Peyer's patch (tissue), 4 donors: ENCODE results near the gene WNT1. TPM values are rescaled to one million over a fixed set of nuclear protein-coding genes. Genes with fewer than 3 reads are reported as not detected.

Experiments
- DNase-seq, 3 donors: peaks; one replicate each; pipeline ENCODE4 v3.0.0-alpha.2; 2017 to 2019
- H3K27ac ChIP-seq, 4 donors: fragments of 200-600 bp; sonication (generic); one replicate each; pipeline ENCODE4 v1.5.1; 2016 to 2019
- H3K27me3 ChIP-seq, 2 donors: fragments of 200-600 bp; sonication (generic); one replicate each; pipeline ENCODE4 v1.5.1; 2019
- H3K36me3 ChIP-seq, 3 donors: fragments of 200-600 bp; sonication (generic); one replicate each; pipeline ENCODE4 v1.5.1; 2016 to 2019
- H3K4me1 ChIP-seq, 4 donors: fragments of 200-600 bp; sonication (generic); one replicate each; pipeline ENCODE4 v1.5.1; 2016 to 2019
- H3K4me3 ChIP-seq, 4 donors: fragments of 200-600 bp; sonication (generic); 1 replicate in 3 of 4; 2 replicates in 1 of 4; pipeline ENCODE4 v1.5.1; 2016 to 2019; ENCODE audit warnings: mild to moderate bottlenecking in 1 of 4
- H3K9me3 ChIP-seq, 4 donors: fragments of 200-600 bp; sonication (generic); one replicate each; pipeline ENCODE4 v1.5.1; 2016 to 2019; ENCODE audit warnings: mild to moderate bottlenecking in 1 of 4
- POLR2A ChIP-seq, 2 donors: fragments of 450-650 bp; IDR thresholded peaks; one replicate each; pipeline ENCODE4 v1.5.1; 2017; ENCODE audit warnings: antibody characterized with exemption in 2 of 2, mild to moderate bottlenecking in 2 of 2, moderate library complexity in 2 of 2
- total RNA-seq, 4 donors: library from RNA; depleted of rRNA; stranded (reverse); fragments of >200 nt; gene quantifications; one replicate each; pipeline ENCODE4 v1.1.0, GENCODE V29; 2016
- TF ChIP-seq, protein P1 (sequence below), 6 experiments: fragments of 450-650 bp in 4 of 6; fragments of 200-600 bp in 2 of 6; sonication (generic) in 1 of 6; IDR thresholded peaks; one replicate each; pipeline ENCODE4 v1.5.1; 2017 to 2019; ENCODE audit warnings: antibody characterized with exemption in 6 of 6, mild to moderate bottlenecking in 3 of 6, moderate library complexity in 1 of 6

The WNT1 gene
- total RNA-seq, 4 donors from 2014 or later: not detected

DNA sequence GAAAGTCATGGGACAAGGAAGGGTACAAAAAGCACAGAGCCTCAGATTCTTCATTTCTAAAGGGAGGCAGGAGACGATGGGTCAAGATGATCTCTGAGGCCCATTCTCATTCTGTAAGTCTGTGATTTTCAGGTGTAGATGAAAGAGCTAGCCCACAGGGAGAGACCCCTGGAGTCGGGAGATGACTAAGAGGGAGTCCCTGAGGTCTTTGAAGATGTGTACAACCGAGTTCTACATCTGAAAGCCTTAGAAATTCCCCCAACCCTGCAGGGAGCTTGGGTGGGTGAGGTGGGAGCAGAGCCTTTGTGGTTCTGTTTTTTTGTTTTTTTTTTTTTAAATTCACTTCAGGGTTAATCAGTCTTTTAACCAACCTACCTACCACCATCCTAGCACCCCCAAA lies 9.7 kb upstream of the WNT1 start:
- Histone ChIP-seq H3K9me3 (no peaks in the 10 kb centered on the region), H3K4me3 (no peak overlapping the region), H3K27ac (no peak overlapping the region), H3K36me3 (no peaks in the 10 kb centered on the region), H3K4me1 (peaks cover 0 to 27% (median 20%) of the 10 kb centered on the region in 4 donors), H3K27me3 (peaks cover 0 to 36% of the 10 kb centered on the region in 2 donors)
- DNase-seq: no peak
- no peak for TF ChIP-seq POLR2A (IDR thresholded peaks at IDR 0.05)
- TF ChIP-seq, protein P1, sequence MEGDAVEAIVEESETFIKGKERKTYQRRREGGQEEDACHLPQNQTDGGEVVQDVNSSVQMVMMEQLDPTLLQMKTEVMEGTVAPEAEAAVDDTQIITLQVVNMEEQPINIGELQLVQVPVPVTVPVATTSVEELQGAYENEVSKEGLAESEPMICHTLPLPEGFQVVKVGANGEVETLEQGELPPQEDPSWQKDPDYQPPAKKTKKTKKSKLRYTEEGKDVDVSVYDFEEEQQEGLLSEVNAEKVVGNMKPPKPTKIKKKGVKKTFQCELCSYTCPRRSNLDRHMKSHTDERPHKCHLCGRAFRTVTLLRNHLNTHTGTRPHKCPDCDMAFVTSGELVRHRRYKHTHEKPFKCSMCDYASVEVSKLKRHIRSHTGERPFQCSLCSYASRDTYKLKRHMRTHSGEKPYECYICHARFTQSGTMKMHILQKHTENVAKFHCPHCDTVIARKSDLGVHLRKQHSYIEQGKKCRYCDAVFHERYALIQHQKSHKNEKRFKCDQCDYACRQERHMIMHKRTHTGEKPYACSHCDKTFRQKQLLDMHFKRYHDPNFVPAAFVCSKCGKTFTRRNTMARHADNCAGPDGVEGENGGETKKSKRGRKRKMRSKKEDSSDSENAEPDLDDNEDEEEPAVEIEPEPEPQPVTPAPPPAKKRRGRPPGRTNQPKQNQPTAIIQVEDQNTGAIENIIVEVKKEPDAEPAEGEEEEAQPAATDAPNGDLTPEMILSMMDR (IDR thresholded peaks at IDR 0.05): no peak

DNA sequence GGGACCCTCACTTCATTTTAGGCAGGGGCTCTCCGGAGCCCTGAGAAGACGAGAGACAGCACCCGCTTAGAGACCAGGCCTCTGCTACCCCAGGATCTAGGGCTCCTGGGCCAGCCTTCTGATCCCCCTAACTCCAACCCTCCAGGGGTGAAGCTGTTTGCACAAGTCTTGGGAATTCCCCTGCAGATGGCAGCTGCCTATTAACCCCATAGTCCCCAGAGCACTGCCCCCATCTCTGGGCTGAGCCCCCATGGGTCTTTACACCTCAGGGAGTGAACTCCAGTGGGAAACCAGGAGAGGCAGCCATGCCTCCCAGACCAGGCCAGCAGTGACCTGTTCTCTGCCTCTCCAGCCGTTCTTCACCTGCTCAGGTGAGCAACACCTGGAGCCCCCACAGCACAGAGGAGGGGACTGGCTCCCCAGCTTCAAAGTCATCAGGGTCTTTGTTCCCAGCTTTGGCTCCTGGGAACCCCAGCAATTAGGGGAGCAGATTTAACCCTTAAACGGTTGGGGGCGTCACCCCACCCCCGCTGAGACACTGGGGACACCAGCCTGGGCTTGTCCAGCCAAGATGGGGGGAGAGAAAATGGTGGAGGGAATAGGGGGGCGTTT lies 8.9 kb upstream of the WNT1 start:
- DNase-seq: no peak
- Histone ChIP-seq H3K4me1 (peaks cover 0 to 27% (median 20%) of the 10 kb centered on the region in 4 donors), H3K36me3 (no peaks in the 10 kb centered on the region), H3K27ac (no peak overlapping the region), H3K9me3 (no peaks in the 10 kb centered on the region), H3K4me3 (peak overlapping the region in 1 of 4 donors; percentile 22), H3K27me3 (peaks cover 0 to 44% of the 10 kb centered on the region in 2 donors)
- TF ChIP-seq, protein P1 (IDR thresholded peaks at IDR 0.05): no peak
- TF ChIP-seq POLR2A (IDR thresholded peaks at IDR 0.05): no peak

DNA sequence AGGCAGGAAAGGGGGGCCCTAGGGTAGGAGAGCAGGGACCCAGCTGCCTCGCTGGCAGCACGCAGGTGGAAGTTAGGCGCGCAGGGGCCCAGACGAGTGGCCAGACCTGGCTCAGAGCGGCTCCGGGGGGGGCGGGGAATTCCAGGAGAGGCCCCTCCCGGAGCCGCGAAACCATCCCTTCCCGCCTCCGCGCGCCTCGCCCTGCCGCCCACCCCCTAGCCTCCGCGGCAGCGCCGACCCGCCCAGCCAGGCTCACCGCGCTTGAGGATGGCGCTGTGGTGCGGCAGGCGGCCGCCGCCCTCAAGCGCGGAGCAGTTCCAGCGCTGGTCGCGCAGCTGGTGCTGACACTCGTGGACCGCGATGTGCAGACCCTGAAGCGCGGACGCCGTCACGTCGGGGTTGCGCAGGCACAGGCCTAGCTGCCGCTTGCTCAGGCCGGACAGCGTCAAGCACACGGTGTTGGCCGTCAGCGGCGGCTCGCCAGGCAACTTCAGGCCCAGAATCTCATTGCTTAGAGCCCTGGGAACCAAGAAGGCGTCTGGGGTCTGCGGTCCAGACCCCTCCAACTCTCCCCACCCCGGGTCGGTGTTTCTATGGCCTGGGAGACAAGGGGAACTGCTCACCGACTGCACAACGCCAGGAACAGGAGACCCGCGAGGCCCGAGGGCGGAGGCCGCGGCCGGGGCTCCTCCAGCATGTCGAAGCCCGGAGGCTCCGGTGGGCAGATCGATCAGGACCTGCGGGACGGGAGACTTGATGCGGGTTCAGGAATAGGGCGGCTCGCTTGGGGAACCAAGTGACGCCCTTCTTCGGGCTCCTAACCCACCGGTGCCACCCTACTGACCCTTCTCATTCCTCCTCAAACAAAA lies 8.1 kb upstream of the WNT1 start:
- Histone ChIP-seq H3K27ac (no peak overlapping the region), H3K9me3 (no peaks in the 10 kb centered on the region), H3K36me3 (no peaks in the 10 kb centered on the region), H3K4me3 (peak overlapping the region in 3 of 4 donors; percentile 22 to 33 (median 22)), H3K27me3 (peaks cover 0 to 46% of the 10 kb centered on the region in 2 donors), H3K4me1 (peaks cover 0 to 27% (median 20%) of the 10 kb centered on the region in 4 donors)
- DNase-seq: no peak
- TF ChIP-seq, protein P1 (IDR thresholded peaks at IDR 0.05): no peak
- no peak for TF ChIP-seq POLR2A (IDR thresholded peaks at IDR 0.05)

DNA sequence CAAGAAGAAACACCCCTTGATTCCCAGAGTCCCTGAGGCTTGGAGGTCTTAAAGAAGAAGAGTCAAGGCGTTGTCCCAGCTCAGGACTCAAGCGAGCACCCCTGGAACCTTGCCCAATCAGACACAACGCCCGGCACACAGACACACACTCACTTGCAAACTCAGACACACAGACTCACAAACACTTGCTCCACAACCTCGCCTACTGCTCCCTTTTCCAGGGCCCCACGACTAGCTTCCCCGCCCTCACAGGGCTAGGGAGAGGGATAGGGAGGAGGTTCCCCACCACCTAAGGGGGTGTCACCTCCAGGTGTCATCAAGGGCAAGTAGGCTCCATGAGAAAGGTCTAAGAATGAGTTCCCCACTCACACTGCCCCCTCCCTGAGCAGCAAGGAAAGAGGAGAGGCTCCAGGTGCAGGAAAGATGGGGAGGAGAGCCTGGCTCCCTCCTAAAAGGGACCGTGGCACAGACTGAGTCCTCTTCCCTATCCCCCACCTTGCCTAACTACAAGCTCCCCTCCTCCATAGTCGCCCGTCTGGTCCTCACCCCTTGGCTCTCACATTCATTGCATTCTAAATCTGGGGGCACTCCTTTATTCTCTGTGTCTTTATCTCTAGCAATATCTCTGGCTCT lies 7.3 kb upstream of the WNT1 start:
- no peak for TF ChIP-seq POLR2A (IDR thresholded peaks at IDR 0.05)
- TF ChIP-seq, protein P1 (IDR thresholded peaks at IDR 0.05): no peak
- Histone ChIP-seq H3K9me3 (no peaks in the 10 kb centered on the region), H3K4me1 (peaks cover 0 to 27% (median 20%) of the 10 kb centered on the region in 4 donors), H3K27me3 (peaks cover 0 to 46% of the 10 kb centered on the region in 2 donors), H3K4me3 (peak overlapping the region in 1 of 4 donors; percentile 31), H3K36me3 (no peaks in the 10 kb centered on the region), H3K27ac (no peak overlapping the region)
- no peak for DNase-seq

DNA sequence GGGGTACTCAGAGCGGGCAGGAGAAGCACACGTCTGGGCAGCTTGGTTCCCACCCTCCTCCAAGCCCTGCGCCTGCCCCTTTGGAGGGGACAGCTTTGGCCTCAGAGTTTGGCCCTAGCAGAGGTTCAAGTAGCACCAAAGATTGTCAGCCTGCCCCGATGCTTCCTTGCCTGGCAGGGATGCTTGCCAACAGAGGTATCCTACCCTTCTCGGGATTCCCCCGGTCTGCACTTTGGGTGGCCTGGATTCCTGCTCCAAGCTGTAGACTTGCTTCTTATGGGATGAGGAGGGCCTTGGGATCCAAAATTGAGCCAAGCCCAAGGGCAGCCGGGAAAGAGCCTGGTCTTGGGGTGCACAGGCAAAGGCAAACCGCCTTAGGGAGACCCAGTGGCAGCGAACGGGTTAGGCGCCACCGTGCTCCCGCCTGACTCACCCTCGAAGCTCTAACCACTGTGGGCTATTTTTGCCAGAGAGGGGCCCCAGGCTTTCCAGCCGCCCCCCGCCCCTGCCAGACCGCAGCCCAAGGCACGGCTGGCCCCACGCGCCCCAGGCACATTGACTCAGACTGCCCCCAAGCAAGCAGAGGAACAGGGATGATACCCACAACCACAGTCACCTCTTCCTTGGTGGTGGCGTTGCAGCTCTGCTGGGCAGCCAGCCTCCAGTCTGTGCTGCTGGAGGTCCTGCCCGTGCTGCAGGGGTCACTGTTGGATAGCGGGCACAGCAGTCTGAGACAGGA lies 5.7 kb upstream of the WNT1 start:
- DNase-seq: no peak
- TF ChIP-seq, protein P1 (IDR thresholded peaks at IDR 0.05): no peak
- TF ChIP-seq POLR2A (IDR thresholded peaks at IDR 0.05): no peak
- peaks cover 0 to 46% of the 10 kb centered on the region in 2 donors for H3K27me3 ChIP-seq

More for the DNA sequence above, 5.7 kb upstream of the WNT1 start:
- Histone ChIP-seq H3K4me1 (peaks cover 0 to 27% (median 22%) of the 10 kb centered on the region in 4 donors), H3K4me3 (no peak overlapping the region), H3K27ac (no peak overlapping the region), H3K9me3 (no peaks in the 10 kb centered on the region), H3K36me3 (no peaks in the 10 kb centered on the region)
